Stimulated activated CD4-positive, alpha-beta T cell treated with anti-CD3 and anti-CD28 coated beads, Interleukin-12 subunit alpha, Interleukin-12 subunit beta, amount 100 ng/mL, for 4 hours (primary cell): Measurements from ENCODE around the gene POU3F1.

Source experiments
- DNase-seq: peaks from one replicate; pipeline ENCODE4 v3.0.0-alpha.2; 2020

POU3F1 gene

DNA sequence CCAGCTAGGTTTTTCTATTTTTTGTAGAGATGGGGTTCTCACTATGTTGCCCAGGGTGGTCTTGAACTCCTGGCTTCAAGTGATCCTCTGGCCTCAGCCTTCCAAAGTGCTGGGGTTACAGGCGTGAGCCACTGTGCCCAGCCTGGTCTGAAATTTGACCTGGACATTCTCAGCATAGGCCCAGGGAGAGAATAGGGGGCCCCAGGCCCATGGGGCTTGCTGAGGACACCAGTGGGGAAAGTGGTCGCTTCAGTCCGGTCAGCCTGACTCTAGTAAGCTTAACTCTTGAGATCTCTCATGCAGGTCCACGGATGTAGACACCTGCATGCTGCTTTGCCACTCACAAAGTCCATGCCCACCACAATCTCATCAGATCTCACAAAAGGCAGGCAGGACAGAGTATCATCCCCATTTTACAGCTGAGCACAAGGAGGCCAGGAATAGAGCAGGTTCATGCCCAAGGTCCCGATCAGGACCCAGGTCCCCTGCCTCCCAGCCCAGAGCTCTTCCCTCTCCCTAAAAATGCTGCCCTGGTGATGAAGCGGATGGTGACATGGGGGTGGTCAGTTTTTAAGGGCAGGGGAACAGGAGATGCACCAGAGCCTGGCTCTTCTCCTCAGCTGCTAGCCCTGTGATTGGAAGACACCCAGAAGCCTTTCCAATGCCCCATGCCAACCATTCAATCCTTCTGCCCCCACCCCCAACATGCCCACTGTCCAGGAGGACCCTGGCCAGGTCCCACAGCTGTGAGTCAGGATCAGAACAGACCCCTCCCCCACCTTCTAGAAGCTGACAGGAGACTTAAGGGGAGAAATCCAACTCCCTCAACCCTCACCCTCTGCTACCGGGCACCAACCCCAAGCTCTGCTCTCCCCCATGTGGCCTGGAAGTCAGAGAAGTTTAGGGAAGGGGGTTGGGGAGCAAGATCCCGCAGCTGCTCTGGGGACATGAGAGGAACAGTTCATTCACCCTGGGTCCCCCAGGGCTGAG, 43.0 kb downstream of the POU3F1 start:
- no peak for DNase-seq

DNA sequence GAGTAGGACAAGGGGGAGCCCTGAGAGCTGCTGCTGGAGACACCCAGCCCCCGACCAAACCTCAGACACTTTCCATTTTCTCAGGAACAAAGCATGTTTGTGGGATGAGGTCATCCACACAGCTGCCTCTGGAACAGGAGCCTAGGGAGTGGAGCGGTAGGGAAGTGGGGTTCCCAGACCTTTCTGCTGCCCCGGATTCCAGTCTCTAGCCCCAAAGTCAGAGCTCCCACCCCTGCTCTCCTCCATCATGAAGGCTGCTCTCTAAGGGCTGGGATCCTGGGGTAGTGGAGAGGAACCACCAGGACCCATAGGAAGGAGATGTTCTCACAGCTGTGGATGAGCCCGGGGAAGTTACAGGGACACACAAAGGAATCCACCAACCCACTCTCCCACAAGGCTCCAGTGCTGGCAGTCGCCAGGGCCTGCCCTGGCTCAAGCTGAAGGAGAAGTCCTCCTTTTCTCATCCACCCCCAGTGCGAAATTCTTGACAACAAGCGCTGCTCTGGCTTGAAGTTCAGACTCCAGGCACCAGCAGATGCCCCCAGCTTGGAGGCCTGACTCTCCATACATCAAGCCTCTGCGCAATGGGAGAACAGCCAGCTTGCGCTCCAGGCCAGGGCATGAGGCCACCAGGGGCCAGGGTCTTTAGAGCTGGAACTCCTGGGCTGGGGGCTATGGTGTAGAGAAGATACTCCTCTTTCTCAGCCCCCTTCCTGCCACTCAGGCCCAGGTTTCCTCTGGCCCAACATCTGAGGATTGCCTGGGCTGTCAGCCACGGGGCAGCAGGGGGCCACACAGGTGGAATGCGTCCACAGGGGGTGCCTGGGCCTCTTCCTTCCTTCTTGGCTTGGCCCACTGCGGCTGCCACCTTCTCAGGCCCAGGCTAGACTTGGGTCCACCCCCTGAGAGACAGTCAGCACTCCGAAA, 45.8 kb downstream of the POU3F1 start:
- DNase-seq = no peak

DNA sequence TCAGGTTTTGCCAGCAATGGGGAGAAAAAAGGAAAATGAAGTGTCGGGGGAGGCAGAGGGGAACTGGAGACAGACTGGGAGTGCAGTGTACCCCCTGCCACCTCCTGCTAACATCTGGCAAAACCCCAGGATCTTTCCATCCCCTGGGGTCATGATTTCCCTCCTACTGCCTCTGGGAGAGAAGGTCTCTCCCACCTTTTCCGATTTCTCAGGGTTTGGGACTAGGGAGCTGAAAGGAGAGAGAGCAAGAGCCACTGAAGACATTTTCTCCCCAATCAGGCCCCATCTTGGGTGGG, 46.4 kb downstream of the POU3F1 start:
- no peak for DNase-seq

DNA sequence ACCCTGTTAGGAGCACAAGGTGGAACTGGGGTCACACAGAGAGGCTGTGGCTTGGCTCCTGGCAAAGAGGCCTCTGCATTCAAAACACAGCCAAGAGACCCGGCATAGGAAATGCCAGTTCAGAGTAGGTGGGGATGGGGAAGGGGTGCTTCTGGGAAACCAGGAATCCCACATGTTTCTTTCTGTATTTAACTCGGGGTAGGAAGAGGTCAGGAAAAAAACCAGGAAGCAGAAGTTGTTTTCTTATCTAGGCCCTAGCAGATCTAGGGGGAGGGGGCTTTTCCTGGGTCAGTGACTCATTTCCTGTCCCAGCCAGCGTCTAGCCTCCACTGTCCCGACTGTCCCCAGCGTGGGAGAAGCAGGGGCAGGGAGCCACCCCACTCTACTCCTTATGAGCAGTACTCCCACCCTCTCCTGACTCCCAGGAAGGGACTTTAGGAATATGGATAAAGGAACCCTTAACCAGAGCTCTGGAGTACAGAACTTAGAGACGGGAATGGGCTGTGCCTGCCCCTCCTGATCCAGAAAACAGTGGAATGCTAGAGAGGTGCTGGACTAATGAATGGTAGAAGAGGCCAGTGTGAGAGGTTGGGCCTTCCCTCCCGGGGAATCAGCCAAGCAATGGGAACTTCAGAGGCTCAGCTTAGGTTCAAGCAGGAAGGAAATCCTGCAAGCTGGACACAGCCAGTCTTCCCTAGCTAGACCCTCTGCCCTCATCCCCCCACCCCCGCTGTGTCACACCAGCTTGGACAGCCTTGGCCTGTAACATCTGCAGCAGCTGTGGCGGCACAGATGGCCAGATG, 47.0 kb downstream of the POU3F1 start:
- DNase-seq = no peak

GRCh38 chr1:37998913-37999429, 47.6 kb downstream of the POU3F1 start:
- no peak for DNase-seq

- no peak for DNase-seq
Measured at GRCh38 chr1:37998089-37998808, 48.3 kb downstream of the POU3F1 start.

DNA sequence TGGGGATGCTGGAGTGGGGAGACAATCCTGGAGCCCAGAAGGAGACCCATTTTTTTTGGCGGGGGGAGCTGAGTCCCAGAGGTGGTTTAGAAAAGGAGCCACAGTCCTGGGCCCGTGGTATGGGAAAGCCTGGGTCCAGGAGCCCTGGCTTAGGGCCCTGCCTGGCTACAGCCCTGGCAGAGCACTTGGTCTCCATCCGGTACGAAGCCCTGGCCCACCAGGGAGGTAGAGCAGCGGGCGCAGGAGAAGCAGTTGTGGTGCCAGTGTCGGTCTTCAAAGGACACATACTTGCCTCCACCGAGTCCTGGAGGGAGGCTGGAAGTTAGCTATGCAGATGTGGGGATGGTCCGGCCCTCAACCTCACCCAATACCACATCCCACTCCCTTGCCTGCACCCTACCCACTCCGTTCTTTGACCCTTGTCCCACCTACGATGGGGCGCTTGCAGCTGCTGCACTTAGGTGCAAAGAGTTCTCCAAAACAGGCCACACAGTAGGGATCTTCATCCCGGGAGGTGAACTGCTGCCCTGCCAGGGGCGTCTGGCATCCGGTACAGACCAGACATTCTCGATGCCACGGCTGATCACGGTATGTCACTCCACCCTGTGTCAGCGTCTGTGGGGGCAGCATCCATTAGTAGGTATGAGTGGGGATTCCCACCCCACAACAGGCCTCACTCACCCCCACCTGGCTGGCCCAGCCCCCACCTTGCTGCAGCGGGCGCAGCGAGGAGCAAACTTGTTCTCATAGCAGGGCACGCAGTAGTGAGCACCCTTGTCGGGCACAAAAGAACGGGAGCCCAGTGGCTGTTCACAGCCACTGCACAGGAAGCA, 49.1 kb downstream of the POU3F1 start:
- no peak for DNase-seq

- DNase-seq = no peak
Measured at GRCh38 chr1:37995751-37996345, 50.7 kb downstream of the POU3F1 start.

DNA sequence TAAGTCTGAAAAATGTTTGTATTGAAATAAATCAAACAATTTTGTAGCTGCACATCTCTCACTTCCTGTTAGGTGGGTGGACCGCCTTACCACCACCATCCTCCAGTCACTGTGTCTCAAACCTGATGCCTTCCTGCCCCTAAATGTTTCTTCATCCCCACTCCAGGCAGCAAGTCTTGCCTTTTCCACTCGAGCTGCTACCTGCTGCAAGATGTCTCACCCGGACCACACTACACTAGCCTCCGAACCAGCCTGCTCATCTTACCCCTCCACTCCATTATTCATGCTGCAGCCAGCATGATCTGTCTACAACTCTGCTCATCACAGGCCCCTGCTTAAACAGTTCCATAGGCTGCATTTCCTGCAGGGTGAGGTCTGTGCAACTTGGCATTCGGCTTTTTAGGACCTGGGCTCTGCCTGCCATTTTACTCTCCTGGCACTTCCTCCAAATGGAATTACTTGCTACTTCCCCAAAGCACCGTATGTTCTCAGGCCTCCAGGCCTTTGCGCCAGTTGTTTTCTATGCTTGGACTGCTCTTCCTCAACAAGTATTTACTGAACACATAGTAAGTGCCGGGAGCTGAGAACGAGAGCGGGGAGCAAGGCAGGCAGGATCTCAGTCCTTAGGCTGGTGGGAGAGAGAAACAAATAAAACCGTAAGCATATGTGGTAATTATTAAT, 51.6 kb downstream of the POU3F1 start:
- no peak for DNase-seq
